Testis (tissue), 3 donors: ENCODE results near the gene KRT34. TPM values are rescaled to one million over a fixed set of nuclear protein-coding genes. Genes with fewer than 3 reads are reported as not detected.

Experiments used
- DNase-seq: peaks from one replicate; pipeline ENCODE4 v3.0.0-alpha.2; 2019
- H3K27ac ChIP-seq, 2 donors: fragments of 200-600 bp; sonication (generic); one replicate each; pipeline ENCODE4 v1.5.1; 2019
- H3K27me3 ChIP-seq: fragments of 200-600 bp; sonication (generic); one replicate; pipeline ENCODE4 v1.5.1; 2019
- H3K36me3 ChIP-seq: fragments of 200-600 bp; sonication (generic); one replicate; pipeline ENCODE4 v1.5.1; 2017; ENCODE audit warnings: low read depth; ENCODE audit errors: missing control alignments
- H3K4me1 ChIP-seq: fragments of 200-600 bp; sonication (generic); one replicate; pipeline ENCODE4 v1.5.1; 2019
- H3K4me3 ChIP-seq, 2 donors: fragments of 200-600 bp; sonication (generic); one replicate each; pipeline ENCODE4 v1.5.1; 2017 to 2019
- H3K9me3 ChIP-seq: fragments of 200-600 bp; sonication (generic); one replicate; pipeline ENCODE4 v1.5.1; 2017
- POLR2A ChIP-seq: fragments of 450-650 bp; IDR thresholded peaks from one replicate; pipeline ENCODE4 v1.6.1; 2017; ENCODE audit warnings: antibody characterized with exemption, mild to moderate bottlenecking, moderate library complexity
- WGBS, 2 donors: methylation state at CpG; one replicate each; pipeline ENCODE4 v1.1.5; 2018; 5-methylcytosine and 5-hydroxymethylcytosine counted together
- intact Hi-C: fragments of 100-400 bp; cut with DNase I; formaldehyde crosslinking; loops from one replicate; pipeline ENCODE4 v1.15.1; 2023; ENCODE audit warnings: low total_unique reads
- polyA plus RNA-seq: library from polyadenylated mRNA; stranded (reverse); fragments of 350-450 nt; fragmentation: Illumina TruSeq; extraction: RNeasy Lipid Tissue Mini Kit (QIAGEN cat#74804); gene quantifications from one replicate; pipeline ENCODE4 v1.2.3, GENCODE V29; 2014; ENCODE audit warnings: low read depth, low replicate concordance; ENCODE audit not compliant: insufficient read depth
- total RNA-seq, 2 donors: library from RNA; depleted of rRNA; stranded (reverse); fragments of >200 nt; gene quantifications; one replicate each; pipeline ENCODE4 v1.2.3, GENCODE V29; 2016
- TF ChIP-seq, protein P1 (sequence below), 3 experiments: fragments of 450-650 bp in 2 of 3; fragments of 200-600 bp in 1 of 3; sonication (generic) in 1 of 3; IDR thresholded peaks; one replicate each; pipeline ENCODE4 v1.5.1; 2016 to 2019; ENCODE audit warnings: antibody characterized with exemption in 3 of 3, mild to moderate bottlenecking in 2 of 3, moderate library complexity in 1 of 3

Gene KRT34
- total and polyA plus RNA-seq, 3 donors from 2014 or later = 0.50 to 1.2 (median 0.55) TPM

- intact Hi-C loops = no loop called here
- 92 to 100% methylated on average over 5 of the region's 5 CpGs for WGBS, 2 donors
- no peak for DNase-seq
- TF ChIP-seq, protein P1, sequence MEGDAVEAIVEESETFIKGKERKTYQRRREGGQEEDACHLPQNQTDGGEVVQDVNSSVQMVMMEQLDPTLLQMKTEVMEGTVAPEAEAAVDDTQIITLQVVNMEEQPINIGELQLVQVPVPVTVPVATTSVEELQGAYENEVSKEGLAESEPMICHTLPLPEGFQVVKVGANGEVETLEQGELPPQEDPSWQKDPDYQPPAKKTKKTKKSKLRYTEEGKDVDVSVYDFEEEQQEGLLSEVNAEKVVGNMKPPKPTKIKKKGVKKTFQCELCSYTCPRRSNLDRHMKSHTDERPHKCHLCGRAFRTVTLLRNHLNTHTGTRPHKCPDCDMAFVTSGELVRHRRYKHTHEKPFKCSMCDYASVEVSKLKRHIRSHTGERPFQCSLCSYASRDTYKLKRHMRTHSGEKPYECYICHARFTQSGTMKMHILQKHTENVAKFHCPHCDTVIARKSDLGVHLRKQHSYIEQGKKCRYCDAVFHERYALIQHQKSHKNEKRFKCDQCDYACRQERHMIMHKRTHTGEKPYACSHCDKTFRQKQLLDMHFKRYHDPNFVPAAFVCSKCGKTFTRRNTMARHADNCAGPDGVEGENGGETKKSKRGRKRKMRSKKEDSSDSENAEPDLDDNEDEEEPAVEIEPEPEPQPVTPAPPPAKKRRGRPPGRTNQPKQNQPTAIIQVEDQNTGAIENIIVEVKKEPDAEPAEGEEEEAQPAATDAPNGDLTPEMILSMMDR (IDR thresholded peaks at IDR 0.05) = no peak
- no peak for TF ChIP-seq POLR2A
- H3K9me3 ChIP-seq = no peaks in the 10 kb centered on the region
- H3K36me3 ChIP-seq = no peaks in the 10 kb centered on the region
- H3K4me1 ChIP-seq = no peaks in the 10 kb centered on the region
- H3K27ac ChIP-seq = no peak overlapping the region
- H3K27me3 ChIP-seq = no peaks in the 10 kb centered on the region
- H3K4me3 ChIP-seq = no peak overlapping the region
Measured at GRCh38 chr17:41333098-41333497, 49.0 kb downstream of the KRT34 start.

DNA sequence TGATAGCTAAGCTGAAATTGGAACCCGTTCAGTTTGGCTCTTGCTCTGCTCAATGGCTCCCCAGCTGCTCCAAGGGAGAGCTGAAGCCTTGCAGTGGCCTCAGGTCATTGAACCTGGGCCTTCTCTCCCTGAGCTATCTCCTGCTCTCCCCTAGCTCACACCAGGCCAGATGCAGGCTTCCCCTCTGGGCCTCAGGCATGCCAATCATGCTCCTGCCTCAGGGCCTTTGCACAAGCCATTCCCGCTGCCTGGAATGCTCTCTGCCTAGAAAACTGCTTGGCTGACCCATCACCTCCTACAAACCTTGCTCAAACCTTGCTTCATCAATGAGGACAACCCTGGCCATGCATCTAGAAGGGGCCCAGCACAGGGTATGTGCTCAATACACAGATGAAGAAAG, 49.9 kb downstream of the KRT34 start:
- intact Hi-C loops = no loop called here
- DNase-seq = no peak
- no peaks in the 10 kb centered on the region for H3K27me3 ChIP-seq
- no peaks in the 10 kb centered on the region for H3K4me1 ChIP-seq
- H3K36me3 ChIP-seq = no peaks in the 10 kb centered on the region
- no peak overlapping the region for H3K27ac ChIP-seq
- no peaks in the 10 kb centered on the region for H3K9me3 ChIP-seq
- TF ChIP-seq, protein P1 (IDR thresholded peaks at IDR 0.05) = no peak
- no peak for TF ChIP-seq POLR2A
- WGBS, 2 donors = 92 to 100% methylated on average over 2 of the region's 2 CpGs
- H3K4me3 ChIP-seq = no peak overlapping the region

GRCh38 chr17:41331606-41332005, 50.5 kb downstream of the KRT34 start:
- no peaks in the 10 kb centered on the region for H3K4me1 ChIP-seq
- H3K4me3 ChIP-seq = no peak overlapping the region
- H3K9me3 ChIP-seq = no peaks in the 10 kb centered on the region
- no peaks in the 10 kb centered on the region for H3K36me3 ChIP-seq
- intact Hi-C loops = no loop called here
- DNase-seq = no peak
- TF ChIP-seq, protein P1 (IDR thresholded peaks at IDR 0.05) = no peak
- TF ChIP-seq POLR2A = no peak
- no peak overlapping the region for H3K27ac ChIP-seq
- H3K27me3 ChIP-seq = no peaks in the 10 kb centered on the region
- WGBS, 2 donors = 74 to 82% methylated on average over 7 of the region's 7 CpGs

- Histone ChIP-seq H3K27ac (no peak overlapping the region), H3K4me3 (no peak overlapping the region), H3K36me3 (no peaks in the 10 kb centered on the region), H3K9me3 (no peaks in the 10 kb centered on the region), H3K4me1 (no peaks in the 10 kb centered on the region), H3K27me3 (no peaks in the 10 kb centered on the region)
- intact Hi-C loops = loop anchor here (10.0 kb wide), 1 partner anchor 425 kb away; no protein-coding TSS in a partner anchor
- WGBS, 2 donors = 71 to 74% methylated on average over 10 to 13 of the region's 13 CpGs
- no peak for TF ChIP-seq POLR2A
- TF ChIP-seq, protein P1 (IDR thresholded peaks at IDR 0.05) = peak; percentile 43 to 73 (median 59)
- DNase-seq = peak; percentile 68
Measured at GRCh38 chr17:41329279-41329948, 52.7 kb downstream of the KRT34 start.

GRCh38 chr17:41328207-41328606, 53.9 kb downstream of the KRT34 start:
- no peaks in the 10 kb centered on the region for H3K36me3 ChIP-seq
- intact Hi-C loops = loop anchor here (10.0 kb wide), 1 partner anchor 423 kb away; no protein-coding TSS in a partner anchor
- no peaks in the 10 kb centered on the region for H3K27me3 ChIP-seq
- no peaks in the 10 kb centered on the region for H3K9me3 ChIP-seq
- H3K4me3 ChIP-seq = no peak overlapping the region
- no peak for DNase-seq
- H3K4me1 ChIP-seq = no peaks in the 10 kb centered on the region
- no peak overlapping the region for H3K27ac ChIP-seq
- TF ChIP-seq POLR2A = no peak
- TF ChIP-seq, protein P1 (IDR thresholded peaks at IDR 0.05) = no peak
- WGBS, 2 donors = 85 to 92% methylated on average over 6 to 7 of the region's 7 CpGs
